Measurements from ENCODE around the gene RNF144A. TPM values are rescaled to one million over a fixed set of nuclear protein-coding genes. Genes with fewer than 3 reads are reported as not detected.
"Not testable (repeated sequence)": the region's sequence is repeated elsewhere in the genome, so short reads cannot be mapped to it uniquely, and the experiment has no call there.

Gene RNF144A
- total RNA-seq, 2 donors from 2014 or later: 17.2 to 66.1 TPM

- no peaks in the 10 kb centered on the region for H3K27me3 Mint-ChIP-seq
- ATAC-seq (no peak), DNase-seq (ENCODE audit: low spot score) (no peak)
- H3K27ac Mint-ChIP-seq: peak overlapping the region; percentile 56 to 61
- H3K9me3 Mint-ChIP-seq: no peaks in the 10 kb centered on the region
- H3K4me3 Mint-ChIP-seq: no peak overlapping the region
- H3K36me3 Mint-ChIP-seq: peaks cover 18% of the 10 kb centered on the region
- H3K4me1 Mint-ChIP-seq (ENCODE audit: low read depth in 2 of 2): peaks cover 45 to 55% of the 10 kb centered on the region in 2 donors
These were observed 9.0 kb downstream of the RNF144A start for GRCh38 chr2:6926071-6926732.

DNA sequence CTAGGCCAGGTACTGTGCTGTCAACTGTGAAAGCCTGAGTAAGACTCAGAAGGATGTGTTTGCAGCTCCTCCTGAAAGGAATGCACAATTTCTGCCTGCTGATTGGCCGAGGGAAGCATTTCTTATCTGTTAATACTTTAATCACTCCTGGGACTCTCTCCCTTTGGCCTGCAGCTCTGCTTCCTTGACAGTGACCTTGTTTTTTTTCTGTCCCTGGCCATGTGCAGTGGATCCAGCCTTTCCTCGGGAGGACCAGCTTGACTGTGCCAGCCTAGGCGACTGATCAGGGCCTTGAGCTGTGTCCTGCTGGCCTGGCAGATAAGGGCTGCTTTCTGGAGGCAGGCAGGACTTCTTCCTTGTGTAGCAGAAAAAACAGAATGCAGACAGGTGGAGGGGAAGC lies 10.0 kb downstream of the RNF144A start:
- Mint-ChIP-seq H3K36me3 (peaks cover 18% of the 10 kb centered on the region), H3K9me3 (no peaks in the 10 kb centered on the region), H3K4me1 (ENCODE audit: low read depth in 2 of 2) (peaks cover 50 to 60% of the 10 kb centered on the region in 2 donors), H3K4me3 (no peak overlapping the region), H3K27me3 (no peaks in the 10 kb centered on the region), H3K27ac (no peak overlapping the region)
- DNase-seq (ENCODE audit: low spot score) (no peak), ATAC-seq (peak in 1 of 2 donors; percentile 8)

- Mint-ChIP-seq H3K36me3 (peaks cover 18% of the 10 kb centered on the region), H3K4me3 (no peak overlapping the region), H3K27ac (no peak overlapping the region), H3K9me3 (no peaks in the 10 kb centered on the region), H3K27me3 (no peaks in the 10 kb centered on the region), H3K4me1 (ENCODE audit: low read depth in 2 of 2) (peaks cover 50 to 62% of the 10 kb centered on the region in 2 donors)
- DNase-seq (ENCODE audit: low spot score) (no peak), ATAC-seq (no peak)
These were observed 10.5 kb downstream of the RNF144A start for GRCh38 chr2:6927753-6928152.

- ATAC-seq (no peak), DNase-seq (ENCODE audit: low spot score) (no peak)
- Mint-ChIP-seq H3K27me3 (no peaks in the 10 kb centered on the region), H3K9me3 (no peaks in the 10 kb centered on the region), H3K4me1 (ENCODE audit: low read depth in 2 of 2) (peaks cover 52 to 62% of the 10 kb centered on the region in 2 donors), H3K4me3 (peak overlapping the region; percentile 23), H3K36me3 (peaks cover 18% of the 10 kb centered on the region), H3K27ac (peak overlapping the region in 1 of 2 donors; percentile 38)
These were observed 11.2 kb downstream of the RNF144A start for GRCh38 chr2:6928452-6928851.

GRCh38 chr2:6929196-6929819 lies 12.1 kb downstream of the RNF144A start:
- Mint-ChIP-seq H3K9me3 (no peaks in the 10 kb centered on the region), H3K27ac (peak overlapping the region; percentile 38 to 48), H3K36me3 (peaks cover 18% of the 10 kb centered on the region), H3K27me3 (no peaks in the 10 kb centered on the region), H3K4me1 (ENCODE audit: low read depth in 2 of 2) (peaks cover 45 to 53% of the 10 kb centered on the region in 2 donors), H3K4me3 (peak overlapping the region; percentile 63)
- DNase-seq (ENCODE audit: low spot score): no peak
- ATAC-seq: peak in 1 of 2 donors; percentile 77

DNA sequence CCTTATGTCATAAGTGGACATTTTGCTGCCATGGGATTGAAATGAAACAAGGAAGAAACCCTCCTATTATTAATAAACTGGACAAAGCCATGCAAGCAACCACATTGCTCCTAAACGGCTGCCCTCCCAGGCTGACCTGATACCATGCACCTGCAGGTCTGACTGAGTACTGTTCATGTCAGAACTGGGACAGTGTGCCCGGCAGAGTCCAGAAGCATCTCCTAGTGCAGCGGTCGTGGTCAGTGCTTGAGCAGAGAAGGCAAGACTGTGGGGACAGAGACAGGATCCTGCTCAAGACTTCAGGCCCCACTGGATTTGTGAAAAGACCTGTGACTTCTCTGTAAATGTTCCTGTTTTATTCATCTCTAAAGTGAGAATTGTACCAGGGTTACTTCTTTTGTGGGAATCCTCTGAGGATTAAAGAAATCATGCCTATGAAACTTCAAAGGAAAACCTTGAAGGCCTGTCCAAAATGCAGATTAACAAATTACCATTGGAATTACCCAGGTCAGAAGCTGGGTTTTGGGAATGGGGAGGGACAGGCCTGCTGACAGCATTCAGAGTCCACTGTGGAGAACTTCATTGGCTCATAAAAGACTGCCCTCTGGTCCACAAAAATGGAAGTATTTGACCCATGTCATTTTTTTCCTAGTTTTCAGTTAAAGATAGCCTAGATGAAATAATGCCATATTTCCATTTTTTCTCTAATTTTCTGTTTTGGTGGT lies 13.9 kb downstream of the RNF144A start:
- H3K9me3 Mint-ChIP-seq: no peaks in the 10 kb centered on the region
- no peak overlapping the region for H3K4me3 Mint-ChIP-seq
- ATAC-seq (no peak), DNase-seq (ENCODE audit: low spot score) (no peak)
- H3K27ac Mint-ChIP-seq: no peak overlapping the region
- H3K27me3 Mint-ChIP-seq: no peaks in the 10 kb centered on the region
- peaks cover 11% of the 10 kb centered on the region for H3K36me3 Mint-ChIP-seq
- peaks cover 43 to 53% of the 10 kb centered on the region in 2 donors for H3K4me1 Mint-ChIP-seq (ENCODE audit: low read depth in 2 of 2)

GRCh38 chr2:6931753-6932152 lies 14.5 kb downstream of the RNF144A start:
- H3K36me3 Mint-ChIP-seq: peaks cover 11% of the 10 kb centered on the region
- H3K27me3 Mint-ChIP-seq: no peaks in the 10 kb centered on the region
- H3K27ac Mint-ChIP-seq: no peak overlapping the region
- H3K9me3 Mint-ChIP-seq: no peaks in the 10 kb centered on the region
- no peak for ATAC-seq
- DNase-seq (ENCODE audit: low spot score): no peak
- H3K4me1 Mint-ChIP-seq (ENCODE audit: low read depth in 2 of 2): peaks cover 43 to 52% of the 10 kb centered on the region in 2 donors
- no peak overlapping the region for H3K4me3 Mint-ChIP-seq

- no peaks in the 10 kb centered on the region for H3K27me3 Mint-ChIP-seq
- H3K9me3 Mint-ChIP-seq: no peaks in the 10 kb centered on the region
- H3K27ac Mint-ChIP-seq: no peak overlapping the region
- peaks cover 11% of the 10 kb centered on the region for H3K36me3 Mint-ChIP-seq
- no peak overlapping the region for H3K4me3 Mint-ChIP-seq
- peaks cover 41 to 52% of the 10 kb centered on the region in 2 donors for H3K4me1 Mint-ChIP-seq (ENCODE audit: low read depth in 2 of 2)
- no peak for ATAC-seq
- no peak for DNase-seq (ENCODE audit: low spot score)
These were observed 15.0 kb downstream of the RNF144A start for GRCh38 chr2:6932206-6932605.

GRCh38 chr2:6932828-6933227 lies 15.6 kb downstream of the RNF144A start:
- H3K4me3 Mint-ChIP-seq: no peak overlapping the region
- DNase-seq (ENCODE audit: low spot score) (no peak), ATAC-seq (no peak)
- H3K27ac Mint-ChIP-seq: no peak overlapping the region
- no peaks in the 10 kb centered on the region for H3K27me3 Mint-ChIP-seq
- peaks cover 11% of the 10 kb centered on the region for H3K36me3 Mint-ChIP-seq
- H3K9me3 Mint-ChIP-seq: no peaks in the 10 kb centered on the region
- H3K4me1 Mint-ChIP-seq (ENCODE audit: low read depth in 2 of 2): peaks cover 41 to 57% of the 10 kb centered on the region in 2 donors

- no peaks in the 10 kb centered on the region for H3K9me3 Mint-ChIP-seq
- peaks cover 35 to 53% of the 10 kb centered on the region in 2 donors for H3K4me1 Mint-ChIP-seq (ENCODE audit: low read depth in 2 of 2)
- no peak for ATAC-seq
These were observed 16.7 kb downstream of the RNF144A start for GRCh38 chr2:6933911-6934310.

GRCh38 chr2:6934345-6934744 lies 17.1 kb downstream of the RNF144A start:
- H3K9me3 Mint-ChIP-seq: no peaks in the 10 kb centered on the region
- ATAC-seq: no peak
- no peak overlapping the region for H3K27ac Mint-ChIP-seq
- no peaks in the 10 kb centered on the region for H3K27me3 Mint-ChIP-seq
- H3K36me3 Mint-ChIP-seq: no peaks in the 10 kb centered on the region
- no peak for DNase-seq (ENCODE audit: low spot score)
- H3K4me1 Mint-ChIP-seq (ENCODE audit: low read depth in 2 of 2): peaks cover 34 to 53% of the 10 kb centered on the region in 2 donors
- no peak overlapping the region for H3K4me3 Mint-ChIP-seq

More at GRCh38 chr2:6933911-6934310, 16.7 kb downstream of the RNF144A start:
- H3K27me3 Mint-ChIP-seq: no peaks in the 10 kb centered on the region
- H3K4me3 Mint-ChIP-seq: no peak overlapping the region
- peaks cover 1% of the 10 kb centered on the region for H3K36me3 Mint-ChIP-seq
- DNase-seq (ENCODE audit: low spot score): no peak
- no peak overlapping the region for H3K27ac Mint-ChIP-seq

DNA sequence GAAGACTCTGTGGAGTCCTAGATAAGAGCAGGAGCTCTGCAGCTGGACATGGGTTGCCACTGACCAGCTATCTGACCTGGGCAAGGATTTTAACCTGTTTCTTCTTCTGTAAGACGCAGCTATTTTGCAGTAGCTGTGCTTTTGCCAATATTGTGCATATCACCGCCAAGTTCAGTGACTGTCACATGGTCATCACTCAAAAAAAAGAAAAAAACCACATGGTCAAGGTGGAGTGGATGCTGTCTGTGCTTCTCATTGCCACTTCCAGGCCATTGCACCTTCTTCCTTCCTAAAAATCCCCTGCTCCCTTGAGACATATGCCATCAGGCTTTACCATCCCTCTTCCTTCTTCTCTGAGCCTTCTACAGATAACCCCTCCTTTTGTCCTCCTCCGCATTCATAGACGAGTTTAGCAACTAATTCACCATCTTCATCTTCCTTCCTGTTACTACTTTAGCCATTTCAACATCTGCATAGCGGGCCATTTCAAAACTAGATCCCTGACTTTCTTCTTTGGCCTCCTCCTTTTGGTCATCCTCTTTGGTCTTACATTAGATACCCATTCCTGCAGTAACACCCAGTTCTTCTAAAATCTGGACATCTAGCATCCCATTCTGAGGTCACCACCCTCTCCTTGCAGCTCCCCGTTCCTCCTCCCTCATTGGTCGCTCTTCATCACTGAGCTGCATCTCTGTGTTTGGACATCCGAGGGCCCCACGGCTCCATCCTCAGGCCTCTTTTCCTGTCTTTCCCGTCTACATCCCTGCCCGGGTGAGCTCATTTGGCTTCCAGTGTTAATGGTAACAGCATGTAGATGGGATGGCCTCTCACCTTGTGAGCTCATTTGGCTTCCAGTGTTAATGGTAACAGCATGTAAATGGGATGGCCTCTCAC lies 17.8 kb downstream of the RNF144A start:
- Mint-ChIP-seq H3K4me1 (ENCODE audit: low read depth in 2 of 2) (peaks cover 31 to 47% of the 10 kb centered on the region in 2 donors), H3K27me3 (no peaks in the 10 kb centered on the region), H3K4me3 (peak overlapping the region; percentile 7), H3K27ac (no peak overlapping the region), H3K9me3 (no peaks in the 10 kb centered on the region), H3K36me3 (no peaks in the 10 kb centered on the region)
- ATAC-seq (no peak), DNase-seq (ENCODE audit: low spot score) (no peak)

- H3K36me3 Mint-ChIP-seq; H3K27me3 Mint-ChIP-seq; ATAC-seq; H3K4me3 Mint-ChIP-seq; H3K27ac Mint-ChIP-seq; DNase-seq (ENCODE audit: low spot score); H3K9me3 Mint-ChIP-seq: not testable (repeated sequence)
- H3K4me1 Mint-ChIP-seq (ENCODE audit: low read depth in 2 of 2): peaks cover 31 to 47% of the 10 kb centered on the region in 2 donors
These were observed 18.4 kb downstream of the RNF144A start for GRCh38 chr2:6935652-6936020.

Measured in natural killer cell treated with Interleukin-12 subunit alpha and Interleukin-12 subunit beta and Interleukin-15 and Interleukin-18, amount 100 ng/mL, for 72 hours (primary cell).